A549 (cell line): ENCODE results near the gene B3GAT1.

Experiments used
- POLR2AphosphoS2 ChIP-seq: conservative IDR thresholded peaks from 2 replicates; pipeline ENCODE4 v1.6.1; 2012; ENCODE audit warnings: low read length, improper control_type of control experiment, inconsistent platforms
- TF ChIP-seq, protein P1 (sequence below): fragments of >200 bp; sonication (Bioruptor Twin); formaldehyde crosslinking; IDR thresholded peaks from 3 replicates; pipeline ENCODE4 v1.5.1; 2016

DNA sequence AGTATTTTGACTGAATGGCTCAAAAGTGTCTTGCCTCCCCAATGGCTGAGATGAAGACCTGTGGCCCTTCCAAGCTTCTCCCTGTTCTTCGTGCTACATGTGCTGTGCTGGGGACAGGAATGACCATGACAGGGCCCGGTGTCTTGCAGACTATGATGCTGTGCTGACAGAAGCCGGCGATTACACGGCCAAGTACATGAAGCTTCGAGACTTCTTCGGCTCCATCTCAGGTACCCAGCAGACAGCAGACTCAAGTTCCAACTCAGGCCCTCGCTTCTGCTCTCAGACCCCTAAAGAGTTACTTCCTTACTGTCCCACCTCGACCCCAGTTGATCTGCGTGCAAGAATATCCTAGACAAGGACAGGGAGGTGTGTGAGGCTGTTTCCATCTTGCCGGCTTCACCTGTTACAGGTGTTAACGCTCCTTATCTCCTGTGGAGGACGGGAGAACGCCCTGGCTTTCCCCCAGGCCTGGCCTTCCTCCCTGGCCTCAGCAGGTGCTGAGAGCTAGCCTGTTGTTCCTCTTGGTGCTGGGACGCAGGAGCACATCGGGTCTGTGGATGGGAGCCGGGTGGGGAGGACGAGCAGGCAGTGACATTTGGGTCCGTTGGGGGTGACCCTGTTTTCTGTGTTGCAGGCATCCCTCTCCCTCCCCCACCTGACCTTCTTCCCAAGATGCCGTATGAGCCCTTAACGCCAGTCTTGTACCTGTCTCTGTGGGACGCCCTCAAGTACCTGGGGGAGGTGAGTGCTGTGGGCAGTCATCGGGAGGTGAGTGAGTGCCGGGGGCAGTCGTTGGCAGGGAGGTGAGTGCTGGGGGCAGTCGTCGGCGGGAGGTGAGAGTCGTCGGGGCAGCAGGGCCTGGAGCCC lies 42.2 kb downstream of the B3GAT1 start:
- TF ChIP-seq, protein P1, sequence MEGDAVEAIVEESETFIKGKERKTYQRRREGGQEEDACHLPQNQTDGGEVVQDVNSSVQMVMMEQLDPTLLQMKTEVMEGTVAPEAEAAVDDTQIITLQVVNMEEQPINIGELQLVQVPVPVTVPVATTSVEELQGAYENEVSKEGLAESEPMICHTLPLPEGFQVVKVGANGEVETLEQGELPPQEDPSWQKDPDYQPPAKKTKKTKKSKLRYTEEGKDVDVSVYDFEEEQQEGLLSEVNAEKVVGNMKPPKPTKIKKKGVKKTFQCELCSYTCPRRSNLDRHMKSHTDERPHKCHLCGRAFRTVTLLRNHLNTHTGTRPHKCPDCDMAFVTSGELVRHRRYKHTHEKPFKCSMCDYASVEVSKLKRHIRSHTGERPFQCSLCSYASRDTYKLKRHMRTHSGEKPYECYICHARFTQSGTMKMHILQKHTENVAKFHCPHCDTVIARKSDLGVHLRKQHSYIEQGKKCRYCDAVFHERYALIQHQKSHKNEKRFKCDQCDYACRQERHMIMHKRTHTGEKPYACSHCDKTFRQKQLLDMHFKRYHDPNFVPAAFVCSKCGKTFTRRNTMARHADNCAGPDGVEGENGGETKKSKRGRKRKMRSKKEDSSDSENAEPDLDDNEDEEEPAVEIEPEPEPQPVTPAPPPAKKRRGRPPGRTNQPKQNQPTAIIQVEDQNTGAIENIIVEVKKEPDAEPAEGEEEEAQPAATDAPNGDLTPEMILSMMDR: no peak
- TF ChIP-seq POLR2AphosphoS2: no peak
